Chondrocyte (in vitro differentiated cells): ENCODE results near the gene ARHGAP42. TPM values are rescaled to one million over a fixed set of nuclear protein-coding genes. Genes with fewer than 3 reads are reported as not detected.

ENCODE experiments used
- DNase-seq: peaks from one replicate; pipeline ENCODE4 v3.0.0; 2021; ENCODE audit warnings: mixed read lengths, low spot score
- H3K27ac Mint-ChIP-seq: one replicate; pipeline ENCODE4 v1.8.0; 2021; ENCODE audit warnings: mild to moderate bottlenecking, moderate library complexity, mixed read lengths; ENCODE audit not compliant: unreplicated experiment
- H3K27me3 Mint-ChIP-seq: 2 replicates; pipeline ENCODE4 v1.8.0; 2021; ENCODE audit warnings: low read depth, mixed read lengths
- H3K36me3 Mint-ChIP-seq: 2 replicates; pipeline ENCODE4 v1.8.0; 2021; ENCODE audit warnings: low read depth, mixed read lengths
- H3K4me1 Mint-ChIP-seq: 2 replicates; pipeline ENCODE4 v1.8.0; 2021; ENCODE audit warnings: low read depth, mild to moderate bottlenecking, mixed read lengths
- H3K4me3 Mint-ChIP-seq: one replicate; pipeline ENCODE4 v1.8.0; 2021; ENCODE audit warnings: mild to moderate bottlenecking, moderate library complexity, mixed read lengths; ENCODE audit not compliant: unreplicated experiment
- H3K9me3 Mint-ChIP-seq: 2 replicates; pipeline ENCODE4 v1.8.0; 2021; ENCODE audit warnings: low read depth, mixed read lengths
- total RNA-seq: library from RNA; stranded (reverse); gene quantifications from 3 replicates; pipeline ENCODE4 v1.2.1, GENCODE V29; 2021
- TF ChIP-seq, protein P1 (sequence below): fragments of 200-600 bp; sonication (generic); IDR thresholded peaks from 2 replicates; pipeline ENCODE4 v1.5.0; 2021; ENCODE audit warnings: antibody characterized with exemption, mild to moderate bottlenecking, moderate library complexity

The ARHGAP42 gene
- total RNA-seq, 1 donor from 2014 or later = 16.1 TPM

DNA sequence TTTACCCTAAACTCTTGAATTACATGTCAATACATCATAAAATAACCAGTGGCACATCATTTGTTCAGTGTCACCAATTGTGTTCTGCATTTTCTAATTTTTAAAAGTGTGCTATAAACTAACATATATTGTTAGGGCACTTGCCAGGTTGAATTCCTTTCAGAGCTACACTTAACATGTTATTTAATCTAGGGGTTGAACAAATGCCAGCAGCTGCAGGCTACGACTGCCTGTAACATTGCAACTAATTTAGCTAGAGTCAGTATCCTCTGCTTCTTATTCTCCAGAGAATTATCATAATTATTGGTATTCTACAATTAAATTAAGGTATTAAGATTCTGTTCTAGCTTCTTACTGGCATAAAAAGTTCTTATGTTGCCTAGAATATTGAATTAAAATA lies 46.4 kb upstream of the ARHGAP42 start:
- Mint-ChIP-seq H3K4me3 (no peak overlapping the region), H3K36me3 (no peaks in the 10 kb centered on the region), H3K27ac (no peak overlapping the region), H3K27me3 (no peaks in the 10 kb centered on the region), H3K4me1 (peaks cover 41% of the 10 kb centered on the region), H3K9me3 (peaks cover 1% of the 10 kb centered on the region)
- no peak for DNase-seq
- TF ChIP-seq, protein P1, sequence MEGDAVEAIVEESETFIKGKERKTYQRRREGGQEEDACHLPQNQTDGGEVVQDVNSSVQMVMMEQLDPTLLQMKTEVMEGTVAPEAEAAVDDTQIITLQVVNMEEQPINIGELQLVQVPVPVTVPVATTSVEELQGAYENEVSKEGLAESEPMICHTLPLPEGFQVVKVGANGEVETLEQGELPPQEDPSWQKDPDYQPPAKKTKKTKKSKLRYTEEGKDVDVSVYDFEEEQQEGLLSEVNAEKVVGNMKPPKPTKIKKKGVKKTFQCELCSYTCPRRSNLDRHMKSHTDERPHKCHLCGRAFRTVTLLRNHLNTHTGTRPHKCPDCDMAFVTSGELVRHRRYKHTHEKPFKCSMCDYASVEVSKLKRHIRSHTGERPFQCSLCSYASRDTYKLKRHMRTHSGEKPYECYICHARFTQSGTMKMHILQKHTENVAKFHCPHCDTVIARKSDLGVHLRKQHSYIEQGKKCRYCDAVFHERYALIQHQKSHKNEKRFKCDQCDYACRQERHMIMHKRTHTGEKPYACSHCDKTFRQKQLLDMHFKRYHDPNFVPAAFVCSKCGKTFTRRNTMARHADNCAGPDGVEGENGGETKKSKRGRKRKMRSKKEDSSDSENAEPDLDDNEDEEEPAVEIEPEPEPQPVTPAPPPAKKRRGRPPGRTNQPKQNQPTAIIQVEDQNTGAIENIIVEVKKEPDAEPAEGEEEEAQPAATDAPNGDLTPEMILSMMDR = no peak

DNA sequence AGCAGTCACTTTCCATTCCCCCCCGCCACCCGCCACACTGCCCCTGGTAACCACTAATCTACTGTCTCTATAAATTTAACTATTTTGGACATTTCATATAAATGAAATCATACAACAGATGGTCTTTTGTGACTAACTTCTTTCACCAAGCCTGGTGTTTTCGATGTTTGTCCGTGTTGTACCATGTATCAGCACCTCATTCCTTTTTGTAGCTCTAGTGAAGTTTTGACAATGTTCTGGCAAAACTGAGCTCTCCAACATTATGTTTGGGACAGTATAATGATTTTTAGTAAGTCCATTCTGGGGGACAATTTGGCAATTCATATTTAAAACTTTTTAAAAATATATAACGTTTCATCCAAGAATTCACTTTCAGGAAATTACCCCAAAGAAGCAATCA lies 45.6 kb upstream of the ARHGAP42 start:
- H3K27ac Mint-ChIP-seq = no peak overlapping the region
- DNase-seq = no peak
- H3K27me3 Mint-ChIP-seq = no peaks in the 10 kb centered on the region
- H3K36me3 Mint-ChIP-seq = no peaks in the 10 kb centered on the region
- peaks cover 39% of the 10 kb centered on the region for H3K4me1 Mint-ChIP-seq
- TF ChIP-seq, protein P1 = no peak
- no peak overlapping the region for H3K4me3 Mint-ChIP-seq
- H3K9me3 Mint-ChIP-seq = peaks cover 3% of the 10 kb centered on the region

DNA sequence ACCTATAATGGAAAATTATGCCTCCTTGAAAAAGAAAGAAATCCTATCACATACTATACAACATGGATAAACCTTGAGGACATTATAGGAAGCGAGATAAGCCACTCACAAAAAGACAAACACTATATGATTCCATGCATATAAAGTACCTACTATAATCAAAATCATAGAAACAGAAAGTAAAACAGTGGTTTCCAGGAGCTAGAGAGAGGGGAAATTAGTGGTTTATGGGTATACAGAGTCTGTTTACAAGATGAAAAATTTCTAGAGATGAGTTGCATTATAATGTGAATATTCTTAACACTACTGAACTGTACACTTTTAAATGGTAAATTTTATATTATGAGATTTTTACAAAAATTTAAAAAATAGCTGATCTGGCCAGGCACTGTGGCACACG lies 40.5 kb upstream of the ARHGAP42 start:
- Mint-ChIP-seq H3K27ac (no peak overlapping the region), H3K4me3 (no peak overlapping the region), H3K36me3 (peaks cover 4% of the 10 kb centered on the region), H3K4me1 (peaks cover 18% of the 10 kb centered on the region), H3K27me3 (no peaks in the 10 kb centered on the region), H3K9me3 (peaks cover 30% of the 10 kb centered on the region)
- TF ChIP-seq, protein P1 = no peak
- no peak for DNase-seq

DNA sequence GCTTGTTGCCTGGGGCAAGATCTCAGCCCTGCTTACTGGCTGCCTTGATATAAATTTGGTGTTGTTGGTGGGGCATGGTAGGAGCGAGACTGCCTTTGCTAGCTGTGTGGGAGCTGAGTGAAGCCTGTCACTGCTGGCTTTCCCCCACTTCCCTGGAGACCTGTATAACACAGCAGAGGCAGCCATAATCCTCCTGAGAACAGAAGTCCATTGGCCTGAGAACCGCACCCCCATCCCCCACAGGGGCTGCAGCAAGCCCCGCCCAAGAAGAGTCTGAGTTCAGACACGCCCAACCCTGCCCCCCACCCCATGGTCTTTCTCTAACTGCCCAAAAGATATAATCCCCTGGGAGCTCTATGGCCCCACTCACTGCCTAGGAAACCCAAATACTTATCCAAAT lies 39.2 kb upstream of the ARHGAP42 start:
- Mint-ChIP-seq H3K27ac (no peak overlapping the region), H3K27me3 (no peaks in the 10 kb centered on the region), H3K4me1 (peaks cover 12% of the 10 kb centered on the region), H3K36me3 (peaks cover 4% of the 10 kb centered on the region), H3K9me3 (peaks cover 40% of the 10 kb centered on the region), H3K4me3 (no peak overlapping the region)
- DNase-seq = no peak
- TF ChIP-seq, protein P1 = no peak

DNA sequence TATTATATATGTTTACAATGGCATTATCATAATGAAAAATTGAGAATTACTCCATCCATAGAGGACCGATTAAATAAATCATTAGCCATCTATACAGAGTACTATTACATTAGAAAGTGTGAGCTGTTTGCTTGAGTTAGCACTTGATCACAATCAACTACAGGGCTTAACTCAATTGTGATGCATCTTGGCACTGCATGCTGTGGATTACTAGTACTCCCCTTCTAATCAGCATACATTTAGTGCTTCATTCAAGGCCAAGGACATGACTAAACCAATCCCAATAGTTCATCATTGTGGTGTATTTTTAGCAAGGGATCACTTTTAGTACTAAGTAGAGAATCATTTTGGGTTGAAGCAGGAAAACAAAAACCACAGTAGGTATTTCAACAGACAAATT lies 23.5 kb upstream of the ARHGAP42 start:
- Mint-ChIP-seq H3K4me1 (no peaks in the 10 kb centered on the region), H3K9me3 (peaks cover 3% of the 10 kb centered on the region), H3K27ac (no peak overlapping the region), H3K36me3 (no peaks in the 10 kb centered on the region), H3K4me3 (no peak overlapping the region), H3K27me3 (no peaks in the 10 kb centered on the region)
- no peak for DNase-seq
- TF ChIP-seq, protein P1 = no peak
